ENCODE results near the gene NOTCH4.

NOTCH4 gene

GRCh38 chr6:32239462-32239861 is 15.6 kb upstream of the NOTCH4 start:
- Histone ChIP-seq H3K79me2 (no peaks in the 10 kb centered on the region), H3K9ac (no peak overlapping the region), H3K27me3 (ENCODE audit: control insufficient read depth, insufficient read depth, low read length) (no peaks in the 10 kb centered on the region), H3K4me3 (ENCODE audit: low read depth, low read length) (no peak overlapping the region), H3K36me3 (ENCODE audit: control insufficient read depth, insufficient read depth, low read length) (no peaks in the 10 kb centered on the region), H3K9me3 (ENCODE audit: control insufficient read depth, low read length) (no peaks in the 10 kb centered on the region), H3K4me1 (no peaks in the 10 kb centered on the region), H3K4me2 (ENCODE audit: low read length) (no peak overlapping the region), H3K27ac (no peak overlapping the region), H2AFZ (no peak overlapping the region)
- no peak for TF ChIP-seq CTCF (IDR thresholded peaks at IDR 0.05)

GRCh38 chr6:32234934-32235333 is 11.1 kb upstream of the NOTCH4 start:
- Histone ChIP-seq H3K4me2 (ENCODE audit: low read length) (no peak overlapping the region), H3K4me1 (no peaks in the 10 kb centered on the region), H3K4me3 (ENCODE audit: low read depth, low read length) (no peak overlapping the region), H3K27ac (peak overlapping the region; percentile 0), H3K9ac (no peak overlapping the region), H3K9me3 (ENCODE audit: control insufficient read depth, low read length) (no peaks in the 10 kb centered on the region), H2AFZ (no peak overlapping the region), H3K27me3 (ENCODE audit: control insufficient read depth, insufficient read depth, low read length) (no peaks in the 10 kb centered on the region), H3K36me3 (ENCODE audit: control insufficient read depth, insufficient read depth, low read length) (no peaks in the 10 kb centered on the region), H3K79me2 (no peaks in the 10 kb centered on the region)
- TF ChIP-seq CTCF (IDR thresholded peaks at IDR 0.05) = no peak

GRCh38 chr6:32226434-32226833 is 2.6 kb upstream of the NOTCH4 start:
- Histone ChIP-seq H3K4me1 (no peaks in the 10 kb centered on the region), H3K4me3 (ENCODE audit: low read depth, low read length) (no peak overlapping the region), H3K27me3 (ENCODE audit: control insufficient read depth, insufficient read depth, low read length) (no peaks in the 10 kb centered on the region), H2AFZ (no peak overlapping the region), H3K9me3 (ENCODE audit: control insufficient read depth, low read length) (no peaks in the 10 kb centered on the region), H3K79me2 (no peaks in the 10 kb centered on the region), H3K4me2 (ENCODE audit: low read length) (no peak overlapping the region), H3K9ac (no peak overlapping the region), H3K27ac (no peak overlapping the region), H3K36me3 (ENCODE audit: control insufficient read depth, insufficient read depth, low read length) (no peaks in the 10 kb centered on the region)
- TF ChIP-seq CTCF (IDR thresholded peaks at IDR 0.05) = no peak

- Histone ChIP-seq H3K27ac (no peak overlapping the region), H3K9ac (no peak overlapping the region), H3K9me3 (ENCODE audit: control insufficient read depth, low read length) (no peaks in the 10 kb centered on the region), H3K4me3 (ENCODE audit: low read depth, low read length) (no peak overlapping the region), H3K4me2 (ENCODE audit: low read length) (no peak overlapping the region), H3K27me3 (ENCODE audit: control insufficient read depth, insufficient read depth, low read length) (no peaks in the 10 kb centered on the region), H3K79me2 (no peaks in the 10 kb centered on the region), H3K36me3 (ENCODE audit: control insufficient read depth, insufficient read depth, low read length) (no peaks in the 10 kb centered on the region), H3K4me1 (no peaks in the 10 kb centered on the region), H2AFZ (no peak overlapping the region)
- TF ChIP-seq CTCF (IDR thresholded peaks at IDR 0.05) = no peak
Observed at GRCh38 chr6:32224696-32225095, 829 bp upstream of the NOTCH4 start.

GRCh38 chr6:32222333-32223230 is 1.3 kb downstream of the NOTCH4 start:
- Histone ChIP-seq H3K4me1 (no peaks in the 10 kb centered on the region), H3K36me3 (ENCODE audit: control insufficient read depth, insufficient read depth, low read length) (no peaks in the 10 kb centered on the region), H2AFZ (no peak overlapping the region), H3K4me2 (ENCODE audit: low read length) (peak overlapping the region; percentile 9), H3K9me3 (ENCODE audit: control insufficient read depth, low read length) (no peaks in the 10 kb centered on the region), H3K27me3 (ENCODE audit: control insufficient read depth, insufficient read depth, low read length) (no peaks in the 10 kb centered on the region), H3K4me3 (ENCODE audit: low read depth, low read length) (peak overlapping the region; percentile 25), H3K9ac (no peak overlapping the region), H3K27ac (no peak overlapping the region), H3K79me2 (no peaks in the 10 kb centered on the region)
- TF ChIP-seq CTCF (IDR thresholded peaks at IDR 0.05) = no peak
